ENCODE measurements around the gene MAN2B2. TPM values are rescaled to one million over a fixed set of nuclear protein-coding genes. Genes with fewer than 3 reads are reported as not detected.
A peak's percentile ranks its signal among the peaks of the same experiment; 100 is the strongest.

The MAN2B2 gene
- total and polyA plus RNA-seq, 9 of the 15 experiments (the other 6 are each of a cell fraction or from before 2014, with no cell fraction given), result 0.21 to 8.8 (median 3.7) TPM

- TF ChIP-seq RBFOX2 (IDR thresholded peaks at IDR 0.05; ENCODE audit: low read depth, low read length), result peak; percentile 94
- peak in 1 of 2 experiments; percentile 74; a peak in 1 of 4 replicates for TF ChIP-seq MLX (CRISPR knock-in tag; conservative IDR thresholded peaks at IDR 0.05)
- peak; percentile 54; the same call in 1 of the 2 replicates for TF ChIP-seq NBN (IDR thresholded peaks at IDR 0.05; ENCODE audit: low read depth)
- no peak for TF ChIP-seq TAF15 (IDR thresholded peaks at IDR 0.05; ENCODE audit: low read depth, low read length)
- TF ChIP-seq FOXM1 (IDR thresholded peaks at IDR 0.05; ENCODE audit: low read depth), result peak; percentile 67; the same call in 1 of the 2 replicates
- no peak for TF ChIP-seq FOXM1 (CRISPR knock-in tag; IDR thresholded peaks at IDR 0.05; ENCODE audit: low read depth)
- TF ChIP-seq FOSL1 (tag; conservative IDR thresholded peaks at IDR 0.05), result 0 out of 2 replicates have a peak, but pooled peaks have one; percentile 28
- no peak for TF ChIP-seq BRD4 (IDR thresholded peaks at IDR 0.05)
- no peak for TF ChIP-seq RUNX1 (IDR thresholded peaks at IDR 0.05; ENCODE audit: low read depth)
- TF ChIP-seq JUN (IDR thresholded peaks at IDR 0.05; ENCODE audit: borderline replicate concordance, low read depth, low read length), result peak; percentile 71
- peak; percentile 72; the same call in 1 of the 2 replicates for TF ChIP-seq JUN (CRISPR knock-in tag; IDR thresholded peaks at IDR 0.05; ENCODE audit: borderline replicate concordance)
- TF ChIP-seq CBFA2T3 (IDR thresholded peaks at IDR 0.05), result peak; percentile 22; the same call in 1 of the 2 replicates
- TF ChIP-seq MTA3 (IDR thresholded peaks at IDR 0.05; ENCODE audit: borderline replicate concordance), result 0 out of 2 replicates have a peak, but pooled peaks have one; percentile 24
- peak in 1 of 2 experiments; percentile 62; a peak in 1 of 4 replicates for TF ChIP-seq RCOR1 (IDR thresholded peaks at IDR 0.05; ENCODE audit: borderline replicate concordance in 1 of 2, low read depth in 2 of 2, low read length in 2 of 2)
- TF ChIP-seq E2F6 (IDR thresholded peaks at IDR 0.05; ENCODE audit: borderline replicate concordance in 1 of 2, extremely low read depth in 1 of 2, insufficient read depth in 1 of 2, insufficient read length in 1 of 2, low read depth in 1 of 2, low read length in 1 of 2, poor library complexity in 1 of 2, severe bottlenecking in 1 of 2), result peak; percentile 78 to 86
- peak; percentile 44; the same call in 1 of the 2 replicates for TF ChIP-seq MITF (IDR thresholded peaks at IDR 0.05)
- no peak for TF ChIP-seq HSF4 (CRISPR knock-in tag; IDR thresholded peaks at IDR 0.05; ENCODE audit: borderline replicate concordance)
- TF ChIP-seq MEIS2 (IDR thresholded peaks at IDR 0.05; ENCODE audit: partially characterized antibody), result peak; percentile 80
- peak; percentile 92 for TF ChIP-seq SMAD1 (IDR thresholded peaks at IDR 0.05; ENCODE audit: low read depth, low read length, partially characterized antibody)
- TF ChIP-seq SRF (CRISPR knock-in tag; IDR thresholded peaks at IDR 0.05), result peak in 1 of 2 experiments; percentile 60; a peak in 2 of 4 replicates
- 0 out of 2 replicates have a peak, but pooled peaks have one; percentile 53 for TF ChIP-seq FOXP1 (CRISPR knock-in tag; IDR thresholded peaks at IDR 0.05)
- peak; percentile 89 for TF ChIP-seq POLR2H (tag; IDR thresholded peaks at IDR 0.05; ENCODE audit: low read depth)
Observed at GRCh38 chr4:6640292-6641163, 65.5 kb downstream of the MAN2B2 start, which contains the start of gene MRFAP1 (continued).

Data from K562 (cell line).